ENCODE measurements around the gene RBAK. TPM values are rescaled to one million over a fixed set of nuclear protein-coding genes. Genes with fewer than 3 reads are reported as not detected.

Gene RBAK
- total and polyA plus RNA-seq, 2 of the 4 experiments (the other 2 are of a cell fraction), result 2.8 to 8.1 TPM

DNA sequence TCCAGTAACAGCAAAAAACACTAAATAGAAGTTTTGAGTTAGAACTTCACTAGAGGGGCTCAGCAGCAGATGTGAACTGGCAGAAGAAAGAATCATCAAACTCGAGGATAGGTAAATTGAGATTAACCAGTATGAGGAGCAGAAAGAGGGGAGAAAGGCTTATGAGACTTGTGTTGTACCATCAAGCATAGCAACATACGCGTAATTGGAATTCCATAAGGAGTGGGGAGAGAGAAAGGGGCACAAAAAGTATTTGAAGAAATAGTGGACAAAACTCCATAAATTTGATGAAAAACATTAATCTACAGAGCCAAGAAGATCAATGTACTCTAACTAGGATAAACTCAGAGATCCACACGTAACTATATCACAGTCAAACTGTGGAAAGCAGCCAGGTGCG is 48.3 kb downstream of the RBAK start:
- H2BK5ac ChIP-seq (ENCODE audit: low read depth, low read length, poor library complexity, severe bottlenecking), result no peak overlapping the region
- in situ Hi-C loops (cut with MboI; ENCODE audit: low sequenced_read_pairs), result loop anchor here (25.0 kb wide), 1 partner anchor 482 kb away; no protein-coding TSS in a partner anchor
- dilution Hi-C loops (cut with HindIII; ENCODE audit: low sequenced_read_pairs, unreplicated experiment), result no loop called here

More for the DNA sequence above, 48.3 kb downstream of the RBAK start:
- no peak overlapping the region for H3K27ac ChIP-seq (ENCODE audit: insufficient read depth, low read length)
- H2AK9ac ChIP-seq (replicated peaks; ENCODE audit: low read depth, low read length, poor library complexity), result no peak overlapping the region
- H3K4me1 ChIP-seq (ENCODE audit: control insufficient read depth, insufficient read depth, low read length), result no peaks in the 10 kb centered on the region
- CTCF ChIA-PET, result no interaction called here
- H2BK120ac ChIP-seq (ENCODE audit: low read depth, low read length), result no peak overlapping the region
- H2BK20ac ChIP-seq (ENCODE audit: low read depth, low read length), result no peak overlapping the region
- no peak overlapping the region for H2AK5ac ChIP-seq (ENCODE audit: low read depth, low read length)
- no peaks in the 10 kb centered on the region for H3K79me1 ChIP-seq (ENCODE audit: low read depth in 1 of 2, low read length in 2 of 2)
- H3K27me3 ChIP-seq (ENCODE audit: control insufficient read depth, insufficient read depth, low read length), result no peaks in the 10 kb centered on the region
- no peak overlapping the region for H3K18ac ChIP-seq (ENCODE audit: low read depth, low read length)
- no TSS peak for BruUV-seq (replicated peaks)
- POLR2A ChIA-PET (ENCODE audit: unreplicated experiment), result no interaction called here
- TF ChIP-seq MXI1 (IDR thresholded peaks at IDR 0.05; ENCODE audit: borderline replicate concordance, low read depth, low read length) (no peak), CHD1 (IDR thresholded peaks at IDR 0.05; ENCODE audit: low read depth, low read length) (no peak), NFE2L2 (IDR thresholded peaks at IDR 0.05; ENCODE audit: low read depth, low read length) (no peak), MAFK (IDR thresholded peaks at IDR 0.05; ENCODE audit: low read depth, low read length) (no peak), RCOR1 (IDR thresholded peaks at IDR 0.05; ENCODE audit: insufficient replicate concordance, low read length) (no peak), FOS (IDR thresholded peaks at IDR 0.05; ENCODE audit: low read depth, low read length) (no peak)
- TF ChIP-seq, protein P1, sequence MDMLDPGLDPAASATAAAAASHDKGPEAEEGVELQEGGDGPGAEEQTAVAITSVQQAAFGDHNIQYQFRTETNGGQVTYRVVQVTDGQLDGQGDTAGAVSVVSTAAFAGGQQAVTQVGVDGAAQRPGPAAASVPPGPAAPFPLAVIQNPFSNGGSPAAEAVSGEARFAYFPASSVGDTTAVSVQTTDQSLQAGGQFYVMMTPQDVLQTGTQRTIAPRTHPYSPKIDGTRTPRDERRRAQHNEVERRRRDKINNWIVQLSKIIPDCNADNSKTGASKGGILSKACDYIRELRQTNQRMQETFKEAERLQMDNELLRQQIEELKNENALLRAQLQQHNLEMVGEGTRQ (IDR thresholded peaks at IDR 0.05; ENCODE audit: low read depth, low read length), result no peak
- TF ChIP-seq, protein P2, sequence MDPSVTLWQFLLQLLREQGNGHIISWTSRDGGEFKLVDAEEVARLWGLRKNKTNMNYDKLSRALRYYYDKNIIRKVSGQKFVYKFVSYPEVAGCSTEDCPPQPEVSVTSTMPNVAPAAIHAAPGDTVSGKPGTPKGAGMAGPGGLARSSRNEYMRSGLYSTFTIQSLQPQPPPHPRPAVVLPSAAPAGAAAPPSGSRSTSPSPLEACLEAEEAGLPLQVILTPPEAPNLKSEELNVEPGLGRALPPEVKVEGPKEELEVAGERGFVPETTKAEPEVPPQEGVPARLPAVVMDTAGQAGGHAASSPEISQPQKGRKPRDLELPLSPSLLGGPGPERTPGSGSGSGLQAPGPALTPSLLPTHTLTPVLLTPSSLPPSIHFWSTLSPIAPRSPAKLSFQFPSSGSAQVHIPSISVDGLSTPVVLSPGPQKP (IDR thresholded peaks at IDR 0.05; ENCODE audit: borderline replicate concordance, low read depth, low read length), result no peak
- DNase-seq (no peak), ATAC-seq (ENCODE audit: low read depth) (no peak)
- no peak overlapping the region for H4K91ac ChIP-seq (ENCODE audit: insufficient read depth, low read depth, low read length)
- no peak overlapping the region for H2BK15ac ChIP-seq (ENCODE audit: low read depth, low read length)
- H3K4ac ChIP-seq (ENCODE audit: low read depth, low read length), result no peak overlapping the region
- H3K9me1 ChIP-seq (ENCODE audit: insufficient read depth, low read length), result no peaks in the 10 kb centered on the region
- intact Hi-C loops (cut with micrococcal nuclease), result no loop called here
- WGBS, 2 experiments (ENCODE audit: extremely low coverage in 2 of 2, insufficient read length in 1 of 2), result no CpG with 5 or more reads among the region's 5 CpGs
- no peak overlapping the region for H3K14ac ChIP-seq (replicated peaks; ENCODE audit: low read depth, low read length)
- no peak overlapping the region for H4K8ac ChIP-seq (ENCODE audit: low read depth in 2 of 2, low read length in 2 of 2)
- no peak overlapping the region for H3K4me3 ChIP-seq (ENCODE audit: insufficient read depth, low read depth, low read length)
- H4K5ac ChIP-seq (ENCODE audit: low read depth, low read length), result no peak overlapping the region
- no peak overlapping the region for H3K9ac ChIP-seq (ENCODE audit: low read depth, low read length)
- no peak overlapping the region for H2AFZ ChIP-seq (replicated peaks; ENCODE audit: low read length, poor library complexity)
- H3K23ac ChIP-seq (ENCODE audit: low read depth, low read length), result no peak overlapping the region
- H4K20me1 ChIP-seq (ENCODE audit: insufficient read depth, low read length), result no peaks in the 10 kb centered on the region
- no peaks in the 10 kb centered on the region for H3K36me3 ChIP-seq (ENCODE audit: control insufficient read depth, insufficient read depth, low read length)
- H3K9me3 ChIP-seq (ENCODE audit: control insufficient read depth, insufficient read depth, low read length), result peaks cover 12% of the 10 kb centered on the region
- H3K56ac ChIP-seq (ENCODE audit: extremely low read depth, insufficient read depth, low read length), result no peak overlapping the region
- H3K4me2 ChIP-seq (ENCODE audit: low read depth, low read length), result no peak overlapping the region

All from IMR-90 (cell line).